COLO668 (cell line): Measurements from ENCODE around the gene RNF166.

Experiments used
- DNase-seq: peaks from one replicate; lab custom pipeline; 2025; ENCODE audit not compliant: unreplicated experiment; lab: John Stamatoyannopoulos, UW

Gene RNF166

DNA sequence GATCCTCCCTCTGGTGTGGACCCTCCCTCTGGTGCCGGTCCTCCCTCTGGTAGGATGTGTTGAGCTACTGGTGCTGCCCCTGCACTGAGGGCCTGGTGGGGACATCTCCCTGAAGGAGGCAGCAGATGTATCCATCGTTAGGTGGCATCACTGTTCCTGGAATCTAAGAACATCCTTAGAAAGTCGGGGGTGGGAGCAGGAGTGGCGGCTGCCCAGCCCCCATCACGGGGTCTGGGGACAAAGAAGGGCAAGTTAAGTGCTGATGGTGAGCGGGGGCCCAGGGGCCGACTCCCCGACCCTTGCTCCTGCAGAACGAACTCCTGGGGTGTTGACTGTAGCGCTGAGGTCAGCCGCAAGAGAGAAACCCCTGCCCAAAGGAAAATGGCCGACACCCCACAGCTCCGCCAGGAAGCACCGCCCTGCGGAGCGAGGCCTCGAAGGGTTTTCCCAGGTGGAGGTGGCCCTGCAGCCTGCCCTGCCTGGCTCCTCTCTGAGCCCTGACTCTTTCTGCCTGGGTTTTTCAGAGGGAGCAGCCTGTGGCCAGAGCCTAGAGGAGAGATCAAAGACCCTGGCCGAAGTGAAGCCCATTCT, 5.6 kb upstream of the RNF166 start:
- DNase-seq = no peak

DNA sequence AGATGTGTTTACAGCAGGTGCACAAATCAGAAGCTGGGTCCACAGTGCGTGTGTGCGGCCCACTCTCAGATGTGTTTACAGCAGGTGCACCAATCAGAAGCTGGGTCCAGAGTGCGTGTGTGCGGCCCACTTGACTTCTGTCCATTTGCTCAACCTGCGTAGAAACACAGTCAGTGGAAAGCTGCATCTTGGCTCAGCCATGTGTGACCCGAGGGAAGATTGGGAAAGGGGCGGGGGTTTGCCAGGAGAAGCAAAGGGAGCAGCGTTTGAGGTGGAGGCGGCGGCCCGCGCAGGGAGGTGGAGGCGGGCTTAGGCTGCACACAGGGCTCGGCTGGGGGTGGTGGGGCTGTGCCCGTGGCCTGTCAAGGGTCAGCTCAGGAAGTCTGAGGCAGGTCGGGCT, 4.3 kb upstream of the RNF166 start:
- DNase-seq = peak; percentile 29

DNA sequence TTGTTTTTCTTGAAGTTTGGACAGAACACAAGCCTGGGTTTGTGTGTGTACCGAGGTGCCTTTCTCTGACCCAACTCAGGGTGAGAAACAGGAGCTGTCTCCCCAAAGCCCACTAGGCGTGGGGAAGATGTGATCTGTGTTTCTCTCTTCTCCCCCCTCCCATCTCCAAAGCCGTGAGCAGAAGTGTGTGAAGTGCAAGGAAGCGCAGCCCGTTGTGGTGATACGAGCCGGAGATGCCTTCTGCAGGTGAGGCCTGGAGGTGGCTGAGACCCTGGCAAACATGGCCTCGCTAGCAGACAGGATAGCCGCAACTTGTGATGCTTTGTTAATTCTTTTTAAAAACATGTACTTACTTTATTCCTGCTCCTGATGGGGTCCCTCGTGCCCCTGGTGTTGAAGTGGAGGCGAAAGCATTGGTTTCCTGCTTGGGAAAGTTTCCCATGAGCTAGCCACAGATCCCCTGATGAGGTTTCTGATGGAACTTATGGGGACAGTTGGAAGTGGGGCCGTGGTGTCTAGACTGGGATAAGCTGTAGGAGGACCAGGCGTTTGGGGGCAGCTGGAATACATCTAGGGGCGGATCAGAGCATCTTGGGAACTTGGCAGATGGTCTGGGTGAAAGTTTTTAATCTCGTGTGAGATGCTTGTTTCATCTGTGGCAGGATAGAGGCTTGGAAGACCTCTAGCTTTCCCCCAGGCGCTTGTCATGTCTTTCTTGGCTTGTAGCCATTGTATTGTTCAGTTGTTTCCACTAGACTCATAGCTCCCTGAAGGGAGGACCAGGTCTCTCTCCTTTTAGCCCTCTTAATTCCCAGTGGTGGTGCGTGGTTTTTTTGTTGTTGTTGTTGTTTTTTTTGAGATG, 988 bp upstream of the RNF166 start:
- peak; percentile 7 for DNase-seq

DNA sequence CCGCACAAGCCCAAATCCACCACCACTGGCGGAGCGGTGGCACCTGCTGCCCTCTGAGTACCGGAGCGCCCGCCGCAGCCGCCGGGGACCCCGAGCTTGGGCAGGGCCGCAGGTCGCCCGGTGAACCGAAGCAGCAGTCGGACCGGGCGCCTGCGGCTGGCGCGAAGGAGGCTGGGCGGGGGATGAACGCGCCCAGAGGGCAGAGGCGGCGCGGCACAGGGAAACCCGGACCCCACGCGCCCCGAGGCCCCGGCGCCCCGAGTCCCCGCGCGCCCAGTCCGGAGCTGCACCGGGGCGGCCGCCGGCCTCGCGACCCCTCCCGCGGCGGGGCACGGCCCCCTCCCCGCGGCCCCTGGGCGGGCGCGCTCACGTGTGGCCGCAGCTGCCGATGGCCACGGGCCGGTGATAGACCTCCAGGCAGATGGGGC, 393 bp downstream of the RNF166 start:
- peak; percentile 51 for DNase-seq

DNA sequence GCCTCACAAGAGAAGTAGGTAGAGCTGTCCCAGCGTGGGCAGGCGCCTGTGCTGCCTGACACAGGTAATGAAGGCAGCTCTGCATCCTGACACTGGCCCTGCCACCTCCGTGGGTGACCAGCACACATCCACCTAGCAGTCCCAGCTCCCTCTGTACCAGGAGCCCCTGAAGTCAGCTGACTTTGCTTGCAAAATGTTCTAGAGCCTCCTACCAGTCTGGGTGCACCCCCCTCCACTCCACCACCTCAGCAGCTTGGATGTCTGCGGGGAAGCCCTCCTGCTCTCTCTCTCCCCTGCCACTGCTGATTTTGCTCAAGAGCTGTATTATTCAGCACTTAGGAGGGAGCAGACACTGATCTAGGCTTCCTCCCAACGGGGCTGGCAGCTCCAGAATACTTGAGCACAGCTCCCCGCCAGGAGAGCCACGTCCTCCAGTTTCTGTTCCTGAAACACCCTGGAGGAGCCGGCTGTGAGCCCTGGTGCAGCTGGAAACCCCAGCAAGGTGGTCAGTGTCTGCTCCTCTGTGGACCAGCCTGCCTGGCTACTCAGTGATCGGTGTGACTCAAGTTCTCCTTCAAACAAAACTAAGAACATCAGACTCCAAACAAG, 1.0 kb downstream of the RNF166 start:
- no peak for DNase-seq

DNA sequence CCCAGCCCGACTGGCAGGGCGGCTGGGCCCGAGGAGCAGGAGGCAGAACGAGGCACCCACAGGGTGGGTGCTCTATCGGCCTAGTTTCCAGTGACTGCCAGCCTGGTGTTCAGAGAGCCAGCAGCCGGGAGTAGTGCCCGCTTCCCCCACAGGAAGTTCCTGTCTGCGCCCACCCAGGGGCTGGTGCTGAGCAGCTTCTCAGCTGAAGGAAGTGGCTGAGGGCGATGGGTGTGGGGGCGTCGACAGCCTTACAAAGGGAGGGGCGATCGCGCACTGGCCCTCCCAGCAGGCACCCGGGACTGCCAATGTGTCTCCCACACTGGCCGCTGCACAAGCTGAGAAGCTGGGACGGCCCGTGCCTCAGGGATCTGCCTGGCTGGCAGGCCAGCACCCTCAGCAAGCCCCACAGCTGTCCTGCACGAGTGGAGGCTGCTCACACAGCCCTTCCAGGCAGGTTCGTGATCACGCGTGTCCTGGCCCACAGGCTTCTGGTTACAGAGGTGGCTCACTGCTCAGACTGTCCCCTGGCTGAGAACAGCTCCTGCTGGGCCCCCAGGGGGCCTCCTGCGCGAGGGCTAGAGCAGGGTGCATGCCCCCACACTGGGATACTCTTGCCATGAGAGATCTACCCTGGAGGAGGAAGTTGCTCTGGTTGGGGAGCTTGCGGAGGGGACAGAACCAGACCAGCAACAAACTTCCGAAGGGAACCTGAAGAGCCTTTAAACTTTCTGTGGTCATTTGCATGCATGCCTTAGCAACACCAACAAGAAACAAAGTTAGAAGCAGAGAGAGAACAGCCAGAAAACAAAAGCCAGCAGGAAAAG, 2.5 kb downstream of the RNF166 start:
- no peak for DNase-seq

DNA sequence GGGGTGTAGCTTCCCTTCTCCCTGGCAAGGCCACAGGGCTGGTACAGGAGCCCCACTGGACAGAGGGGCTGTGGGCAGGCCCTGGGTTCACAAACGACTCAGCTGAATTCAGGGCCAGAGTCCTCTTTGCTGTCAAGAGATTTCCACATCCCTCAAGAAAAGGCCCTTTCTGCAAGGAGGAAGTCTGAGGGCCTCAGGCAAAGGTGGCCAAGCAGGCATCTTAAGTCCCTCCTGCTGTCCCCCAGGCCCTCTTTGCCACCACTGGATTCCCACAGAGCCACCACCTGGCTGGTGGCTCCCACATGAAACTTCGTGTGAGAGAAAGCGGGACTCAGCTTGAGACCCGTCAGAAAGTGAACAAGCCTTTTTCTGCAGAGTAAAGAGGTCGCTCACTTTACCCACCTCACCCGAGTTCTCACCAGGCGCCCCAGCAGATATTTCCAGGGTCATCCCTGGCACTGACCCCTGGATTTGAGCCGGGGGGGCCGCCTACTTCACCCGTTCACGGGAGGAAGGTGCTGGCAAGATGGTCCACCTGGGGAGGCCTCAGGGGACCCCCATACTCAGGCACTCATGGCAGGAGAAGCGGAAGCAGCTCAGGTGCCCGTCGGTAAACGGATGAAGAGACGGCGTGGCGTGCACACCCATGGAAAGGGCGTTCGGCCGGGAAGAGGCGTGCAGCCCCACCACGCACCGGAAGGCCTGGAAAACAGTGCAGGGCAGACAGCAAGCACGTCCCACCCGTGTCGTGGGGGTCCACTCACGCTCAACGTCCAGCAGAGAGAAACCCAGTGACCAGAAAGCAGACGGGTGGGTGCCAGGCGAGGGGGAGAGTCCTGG, 3.6 kb downstream of the RNF166 start:
- no peak for DNase-seq

DNA sequence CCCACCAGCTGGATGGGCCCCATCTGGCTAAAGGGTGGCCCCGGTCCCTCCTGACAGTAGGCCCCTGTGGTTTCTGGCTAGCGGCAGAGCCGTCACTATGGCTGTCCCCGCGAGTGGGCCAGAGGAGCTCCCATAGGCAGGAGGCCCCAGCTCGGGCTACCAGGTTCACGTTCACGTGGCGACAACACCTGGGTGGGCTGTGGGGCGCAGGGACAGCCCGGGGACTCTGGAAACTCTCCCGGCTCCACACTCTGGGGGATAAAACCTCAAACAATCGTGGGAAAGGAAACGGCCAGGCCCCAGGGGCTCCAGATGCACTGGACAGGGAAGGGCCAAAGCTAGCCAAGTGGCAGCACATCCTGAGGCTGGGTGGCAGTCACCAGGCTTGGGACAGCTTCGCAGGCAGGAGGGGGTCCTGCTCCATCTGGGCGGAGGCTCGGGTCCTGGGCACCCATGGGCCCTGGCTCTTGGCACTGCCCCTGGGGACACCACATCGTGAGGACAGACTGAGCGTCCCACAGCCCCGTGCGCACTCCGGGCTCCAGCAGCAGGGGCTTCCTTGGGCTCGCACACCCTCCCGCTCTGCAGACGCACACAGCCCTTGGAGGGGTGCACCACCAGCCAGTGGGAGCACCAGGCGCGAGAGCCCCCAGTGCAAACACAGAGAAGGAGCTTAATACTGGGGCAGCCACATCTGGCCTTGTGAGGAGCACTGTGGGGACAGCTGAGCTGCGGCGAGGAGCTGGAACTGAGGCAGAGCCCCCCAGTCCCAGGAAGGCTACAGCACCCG, 4.4 kb downstream of the RNF166 start:
- no peak for DNase-seq

DNA sequence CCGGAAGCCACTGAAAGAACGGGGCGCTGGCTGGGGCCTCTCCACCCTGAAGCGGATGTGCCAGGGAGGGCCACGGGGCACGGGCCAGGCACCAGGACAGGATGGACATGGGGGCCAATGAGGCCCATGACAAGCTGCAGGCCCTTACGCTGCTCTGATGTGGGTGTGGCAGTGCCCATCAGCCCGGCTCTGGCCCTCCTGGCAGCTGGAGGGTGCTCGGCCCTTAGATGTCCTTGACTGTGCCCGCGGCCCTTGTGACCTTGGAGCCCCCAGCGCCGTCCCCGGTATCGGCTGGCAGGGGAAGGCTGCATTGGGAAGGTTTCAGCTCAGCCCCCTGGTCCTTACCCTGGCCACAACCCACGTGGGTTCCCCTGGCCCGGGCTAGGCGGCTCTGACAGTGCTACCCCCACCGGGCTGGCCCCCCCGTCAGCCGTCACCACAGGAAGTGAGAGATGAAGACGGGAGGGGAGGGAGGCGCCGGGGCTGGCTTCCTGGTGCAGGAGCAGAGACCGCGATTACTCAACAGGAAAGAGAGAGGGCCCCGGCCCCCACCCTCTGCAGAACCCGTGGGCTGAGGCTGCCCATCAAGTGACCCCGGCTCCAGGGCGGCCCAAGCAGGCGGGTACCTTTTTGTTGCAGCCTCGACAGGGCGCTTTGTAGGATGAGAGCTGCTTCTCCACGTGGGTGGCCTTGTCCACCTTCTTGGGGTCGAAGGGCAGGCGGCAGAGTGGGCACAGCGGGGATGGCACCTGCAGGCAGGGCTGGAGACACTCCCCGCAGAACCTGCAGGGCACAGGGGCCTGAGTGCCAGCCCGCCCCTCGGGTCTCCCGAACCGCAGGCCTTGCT, 5.3 kb downstream of the RNF166 start:
- DNase-seq = no peak

DNA sequence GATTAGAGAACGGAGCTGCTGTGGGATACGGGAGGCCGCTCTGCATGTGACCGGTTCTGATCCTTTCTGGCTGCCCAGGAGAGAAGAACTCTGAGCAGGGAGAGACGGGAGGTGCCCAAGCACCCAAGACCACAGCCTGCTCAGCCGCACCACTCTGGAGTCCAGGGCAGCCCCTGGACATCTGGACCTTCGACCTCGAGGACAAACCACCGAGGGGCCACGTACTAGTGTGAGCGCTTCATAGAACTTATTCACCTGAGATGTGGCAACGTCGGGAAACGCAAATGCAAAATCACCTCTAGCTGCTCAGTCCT, 5.9 kb downstream of the RNF166 start:
- DNase-seq = no peak

DNA sequence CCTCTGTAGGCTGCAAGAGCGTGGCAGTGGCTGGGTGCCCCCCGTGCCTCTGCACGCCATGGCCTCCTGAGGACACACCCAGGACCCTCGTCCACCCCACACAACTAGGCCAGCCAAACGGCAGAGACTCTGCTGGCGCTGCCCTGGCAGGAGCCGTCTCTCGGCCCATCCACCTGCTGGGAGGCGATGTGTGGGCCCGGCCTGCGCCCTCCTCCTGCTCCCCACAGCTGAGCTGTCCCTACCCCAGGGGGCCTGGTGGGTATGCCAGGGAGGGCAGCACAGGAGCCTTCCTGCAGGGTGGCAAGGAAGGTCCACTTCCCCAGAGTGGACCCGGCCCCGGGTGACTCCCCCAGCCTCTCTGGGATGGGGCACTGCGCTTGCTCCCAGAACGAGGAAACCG, 7.0 kb downstream of the RNF166 start:
- DNase-seq = no peak

DNA sequence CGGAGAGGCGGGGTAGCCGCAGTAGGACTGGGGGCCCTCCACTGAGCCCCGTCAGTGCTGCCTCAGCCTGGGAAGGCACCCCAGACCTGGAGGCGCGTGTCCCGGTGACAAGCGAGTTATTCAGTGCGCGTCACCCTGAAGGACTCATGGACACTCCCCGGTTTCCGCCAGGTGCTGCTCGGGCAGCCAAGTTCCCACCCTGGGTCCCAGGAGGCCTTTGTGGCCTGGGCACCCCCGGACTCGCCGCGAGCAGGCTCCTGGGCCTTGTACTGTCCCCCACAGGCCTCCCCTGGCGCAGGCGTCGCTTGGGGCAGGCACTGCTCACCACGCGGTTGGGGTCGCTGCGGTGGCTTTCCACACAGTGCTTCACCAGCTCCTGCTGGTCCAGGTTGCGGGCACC, 7.6 kb downstream of the RNF166 start:
- no peak for DNase-seq

DNA sequence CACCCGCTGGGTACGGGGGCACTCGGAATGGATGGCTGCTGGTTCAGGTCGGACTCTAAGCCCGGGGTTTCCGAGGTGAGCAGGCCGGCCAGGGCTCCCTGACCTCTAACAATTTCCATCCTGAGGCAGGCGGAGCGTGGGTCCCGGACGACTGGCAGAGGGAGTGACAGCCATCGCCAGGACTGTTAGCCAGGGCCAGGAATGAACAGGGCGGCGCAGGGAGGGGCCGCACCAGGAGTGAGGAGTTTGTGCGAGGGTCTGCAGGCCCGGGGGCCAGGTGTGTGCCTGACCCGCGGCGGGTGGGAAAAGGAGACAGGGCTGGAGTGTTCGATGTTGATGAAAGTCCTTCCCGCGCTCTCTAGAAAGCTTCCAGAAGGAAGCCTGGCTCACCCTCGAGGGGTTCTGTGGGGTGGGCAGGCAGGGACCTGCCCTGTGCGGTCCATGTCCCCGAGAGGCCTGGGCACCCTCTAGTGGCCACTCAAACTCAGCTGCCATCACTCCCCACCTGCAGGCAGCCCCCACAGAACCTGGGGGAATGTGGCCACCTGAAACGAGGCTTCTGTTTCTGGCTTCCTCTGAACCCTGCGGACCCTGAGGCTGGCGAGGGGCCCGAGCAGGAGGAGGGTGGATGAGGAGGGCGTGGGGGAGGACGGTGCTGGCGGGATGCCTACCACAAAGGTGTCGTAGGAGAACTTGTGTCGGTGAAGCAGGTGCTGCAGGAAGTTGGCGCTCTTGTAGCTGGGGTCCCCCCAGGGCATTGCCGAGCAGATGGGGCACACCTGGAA, 8.2 kb downstream of the RNF166 start:
- peak; percentile 14 for DNase-seq

DNA sequence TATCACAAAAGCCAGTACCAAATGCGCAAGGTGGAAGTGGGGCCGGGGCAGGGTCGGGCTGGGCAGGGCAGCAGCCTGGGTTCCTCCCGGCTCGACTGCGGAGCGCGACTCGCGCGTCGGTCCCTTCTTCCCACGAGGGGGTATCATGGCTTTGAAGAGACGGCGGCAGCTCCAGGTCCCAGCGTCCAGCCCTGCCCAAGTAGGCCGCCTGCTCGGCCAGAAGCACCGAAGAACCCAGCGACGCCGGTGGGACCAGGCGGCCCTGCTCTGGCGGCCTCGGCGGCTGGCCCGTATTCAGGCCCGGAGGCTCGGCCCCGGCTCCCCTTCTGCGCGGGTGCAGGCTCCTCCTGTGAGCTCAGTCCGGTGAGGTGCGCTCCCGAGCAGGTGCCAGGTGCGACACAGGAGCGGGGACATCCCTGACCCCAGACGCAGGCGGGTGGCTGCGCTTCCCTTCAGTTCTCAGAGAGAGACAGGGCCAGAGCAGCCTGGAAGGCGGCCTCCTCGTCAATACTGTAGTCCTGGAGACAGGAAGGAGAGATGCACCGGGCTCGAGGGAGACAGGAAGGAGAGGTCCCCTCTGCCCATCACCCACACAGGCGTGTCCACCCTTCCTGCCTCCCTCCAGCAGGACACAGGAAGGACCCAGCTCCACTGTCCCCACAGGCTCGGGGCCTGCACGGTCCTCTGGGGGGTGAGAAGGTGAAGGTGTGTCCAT, 8.9 kb downstream of the RNF166 start:
- DNase-seq = no peak

DNA sequence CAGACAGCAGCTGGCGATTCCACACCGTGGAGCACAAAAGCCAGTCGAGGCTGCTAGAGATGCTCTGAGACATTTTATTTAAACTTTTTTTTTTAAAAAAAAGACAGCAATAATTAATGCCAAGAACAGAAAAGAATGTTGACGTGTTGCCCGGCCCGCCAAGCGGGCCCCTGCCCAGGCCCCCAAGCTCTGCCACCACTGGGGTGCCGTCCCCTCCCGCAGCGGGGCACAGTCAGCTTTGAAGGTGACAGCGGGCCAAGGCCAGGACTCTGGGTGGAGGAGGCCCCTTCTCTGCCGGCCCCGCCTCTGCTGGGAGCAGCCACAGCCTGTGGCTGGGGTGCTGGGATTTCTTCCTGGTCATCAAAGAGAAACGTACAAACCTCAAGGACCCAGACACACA, 9.8 kb downstream of the RNF166 start:
- no peak for DNase-seq

DNA sequence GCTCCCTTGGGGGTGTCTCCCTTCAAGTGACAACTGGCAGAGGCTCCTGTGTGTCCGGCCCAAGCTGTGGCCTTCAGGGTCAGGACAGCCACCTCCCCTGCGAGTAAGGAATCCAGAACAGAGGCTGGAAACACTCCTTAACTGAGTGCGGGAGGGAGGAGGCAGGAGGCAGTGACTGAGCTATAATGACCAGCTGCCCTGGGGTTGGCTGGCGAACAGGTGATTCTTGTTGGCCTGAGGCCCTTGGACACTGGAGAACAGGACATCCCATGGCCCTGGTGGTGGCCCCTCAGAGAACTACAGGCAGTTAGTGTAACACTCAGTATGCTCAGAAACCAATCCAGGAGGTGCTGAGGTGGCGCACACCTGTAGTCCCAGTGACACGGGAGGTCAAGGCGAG, 10.5 kb downstream of the RNF166 start:
- no peak for DNase-seq

DNA sequence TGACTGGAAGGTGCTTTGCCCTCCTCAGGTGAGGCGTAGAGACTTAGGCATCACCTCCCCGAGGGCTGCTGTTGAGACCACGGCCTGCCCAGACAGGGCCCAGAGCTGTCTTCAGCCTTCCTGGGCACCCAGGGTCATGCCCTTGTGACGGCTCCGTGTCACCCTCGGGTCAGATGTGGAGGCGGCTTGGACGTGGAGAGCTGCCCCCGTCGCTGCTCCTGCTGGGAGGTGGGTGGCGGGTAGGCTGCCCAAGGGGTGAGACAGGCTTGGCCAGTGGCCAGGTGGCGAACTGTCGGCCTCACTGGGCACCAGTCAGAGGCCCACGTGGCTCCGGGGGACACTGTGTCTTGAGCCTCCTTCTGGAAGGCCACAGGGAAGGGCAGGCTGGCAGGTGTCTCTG, 11.0 kb downstream of the RNF166 start:
- DNase-seq = no peak
